GM23338 (cell line): ENCODE data around the gene MED16. TPM values are rescaled to one million over a fixed set of nuclear protein-coding genes. Genes with fewer than 3 reads are reported as not detected.

ENCODE experiments used
- ATAC-seq: fragments of 200-7000 bp; cut with Tn5 transposase; 3 replicates; pipeline ENCODE4 v1.9.1; 2020
- DNase-seq: peaks from one replicate; pipeline ENCODE4 v3.0.0-alpha.2; 2015; ENCODE audit warnings: low spot score
- H2AFZ ChIP-seq: fragments of 200-600 bp; sonication (generic); 2 replicates; pipeline ENCODE4 v1.8.0; 2016; ENCODE audit warnings: antibody characterized with exemption, mild to moderate bottlenecking, moderate library complexity
- H3F3A ChIP-seq: fragments of 200-600 bp; sonication (generic); replicated peaks from 2 replicates; pipeline ENCODE4 v1.8.0; 2017; ENCODE audit warnings: antibody characterized with exemption, mixed run types, low read depth
- H3K27ac ChIP-seq: fragments of 200-600 bp; sonication (generic); 2 replicates; pipeline ENCODE4 v1.6.1; 2016; ENCODE audit warnings: low read depth
- H3K27me3 ChIP-seq: fragments of 200-600 bp; sonication (generic); 2 replicates; pipeline ENCODE4 v1.8.0; 2016; ENCODE audit warnings: mild to moderate bottlenecking, mixed run types, moderate library complexity; ENCODE audit not compliant: insufficient read depth
- H3K36me3 ChIP-seq: fragments of 200-600 bp; sonication (generic); 2 replicates; pipeline ENCODE4 v1.8.0; 2016; ENCODE audit warnings: mild to moderate bottlenecking; ENCODE audit not compliant: insufficient read depth
- H3K4me1 ChIP-seq: fragments of 200-600 bp; sonication (generic); 2 replicates; pipeline ENCODE4 v1.8.0; 2016; ENCODE audit warnings: mild to moderate bottlenecking, moderate library complexity; ENCODE audit not compliant: insufficient read depth
- H3K4me2 ChIP-seq: fragments of 200-600 bp; sonication (generic); 2 replicates; pipeline ENCODE4 v1.7.1; 2017; ENCODE audit warnings: mixed run types
- H3K4me3 ChIP-seq: fragments of 200-600 bp; sonication (generic); 2 replicates; pipeline ENCODE4 v1.6.1; 2016; ENCODE audit warnings: mixed run types
- H3K79me2 ChIP-seq: fragments of 200-600 bp; sonication (generic); replicated peaks from 2 replicates; pipeline ENCODE4 v1.8.0; 2017; ENCODE audit warnings: mild to moderate bottlenecking; ENCODE audit not compliant: insufficient read depth
- H3K9me2 ChIP-seq: fragments of 200-600 bp; sonication (generic); 2 replicates; pipeline ENCODE4 v1.8.0; 2017; ENCODE audit not compliant: insufficient read depth
- H4K20me1 ChIP-seq: fragments of 200-600 bp; sonication (generic); replicated peaks from 2 replicates; pipeline ENCODE4 v1.8.0; 2017; ENCODE audit warnings: mild to moderate bottlenecking; ENCODE audit not compliant: insufficient read depth
- H3K27ac Mint-ChIP-seq: 2 replicates; pipeline ENCODE4 v1.8.0; 2020; ENCODE audit warnings: inconsistent platforms, mild to moderate bottlenecking, moderate library complexity, mixed read lengths
- H3K27me3 Mint-ChIP-seq: 3 replicates; pipeline ENCODE4 v1.8.0; 2022; ENCODE audit warnings: low read depth, mild to moderate bottlenecking, moderate library complexity, mixed read lengths, inconsistent platforms; ENCODE audit not compliant: insufficient read depth, poor library complexity
- H3K36me3 Mint-ChIP-seq: 3 replicates; pipeline ENCODE4 v1.8.0; 2021; ENCODE audit warnings: low read depth, mild to moderate bottlenecking, inconsistent platforms, moderate library complexity, mixed read lengths
- H3K4me1 Mint-ChIP-seq: 3 replicates; pipeline ENCODE4 v1.8.0; 2020; ENCODE audit warnings: mild to moderate bottlenecking, inconsistent platforms, mixed read lengths
- H3K4me3 Mint-ChIP-seq: 3 replicates; pipeline ENCODE4 v1.8.0; 2021; ENCODE audit warnings: moderate library complexity, mild to moderate bottlenecking, inconsistent platforms, mixed read lengths
- H3K9me3 Mint-ChIP-seq: 3 replicates; pipeline ENCODE4 v1.8.0; 2020; ENCODE audit warnings: moderate library complexity, mild to moderate bottlenecking, inconsistent platforms, mixed read lengths
- CREB1 ChIP-seq: fragments of 250-450 bp; sonication (Bioruptor Pico); IDR thresholded peaks from 2 replicates; pipeline ENCODE4 v1.5.0; 2020; ENCODE audit warnings: low read depth, mild to moderate bottlenecking, moderate library complexity
- EZH2 ChIP-seq: fragments of 200-600 bp; sonication (generic); IDR thresholded peaks from one replicate; pipeline ENCODE4 v1.8.0; 2017; ENCODE audit warnings: antibody characterized with exemption, mild to moderate bottlenecking, low read depth; ENCODE audit not compliant: unreplicated experiment
- NANOG ChIP-seq: IDR thresholded peaks from 2 replicates; pipeline ENCODE4 v1.6.1; 2016; ENCODE audit warnings: antibody characterized with exemption, borderline replicate concordance
- POLR2AphosphoS5 ChIP-seq: IDR thresholded peaks from 2 replicates; pipeline ENCODE4 v1.6.1; 2016; ENCODE audit warnings: antibody characterized with exemption, low read depth
- STAT1 ChIP-seq: IDR thresholded peaks from one replicate; pipeline ENCODE4 v1.6.1; 2016; ENCODE audit warnings: antibody characterized with exemption; ENCODE audit not compliant: unreplicated experiment
- ZNF331 ChIP-seq: fragments of 250-450 bp; sonication (Bioruptor Pico); IDR thresholded peaks from 2 replicates; pipeline ENCODE4 v1.5.0; 2020; ENCODE audit warnings: low read depth, mild to moderate bottlenecking, moderate library complexity
- polyA plus RNA-seq: library from polyadenylated mRNA; unstranded; fragments of >200 nt; fragmentation: Nextera tagmentation; extraction: Ambion mirVana; gene quantifications from 2 replicates; pipeline ENCODE4 v1.2.1, GENCODE V29; 2016
- total RNA-seq: library from RNA; depleted of rRNA; stranded (reverse); fragments of >200 nt; shearing (Covaris generic); gene quantifications from 2 replicates; pipeline ENCODE4 v1.2.3, GENCODE V29; 2014
- TF ChIP-seq, protein P1 (sequence below): fragments of 250-450 bp; sonication (Bioruptor Pico); IDR thresholded peaks from 2 replicates; pipeline ENCODE4 v1.5.0; 2020; ENCODE audit warnings: mild to moderate bottlenecking, moderate library complexity
- TF ChIP-seq, protein P2 (sequence below): IDR thresholded peaks from one replicate; pipeline ENCODE4 v1.6.1; 2018; ENCODE audit warnings: antibody characterized with exemption; ENCODE audit not compliant: unreplicated experiment
- TF ChIP-seq, protein P3 (sequence below), 2 experiments: fragments of 200-600 bp in 1 of 2; sonication (generic) in 1 of 2; conservative IDR thresholded peaks; 2 replicates each; pipeline versions ENCODE4 v1.5.1 to v1.6.1; 2016 to 2017; ENCODE audit warnings: antibody characterized with exemption in 2 of 2, low read depth in 2 of 2, mild to moderate bottlenecking in 2 of 2, moderate library complexity in 1 of 2

The MED16 gene
- total and polyA plus RNA-seq, 2 experiments from 2014 or later = 52.7 to 73.6 TPM

DNA sequence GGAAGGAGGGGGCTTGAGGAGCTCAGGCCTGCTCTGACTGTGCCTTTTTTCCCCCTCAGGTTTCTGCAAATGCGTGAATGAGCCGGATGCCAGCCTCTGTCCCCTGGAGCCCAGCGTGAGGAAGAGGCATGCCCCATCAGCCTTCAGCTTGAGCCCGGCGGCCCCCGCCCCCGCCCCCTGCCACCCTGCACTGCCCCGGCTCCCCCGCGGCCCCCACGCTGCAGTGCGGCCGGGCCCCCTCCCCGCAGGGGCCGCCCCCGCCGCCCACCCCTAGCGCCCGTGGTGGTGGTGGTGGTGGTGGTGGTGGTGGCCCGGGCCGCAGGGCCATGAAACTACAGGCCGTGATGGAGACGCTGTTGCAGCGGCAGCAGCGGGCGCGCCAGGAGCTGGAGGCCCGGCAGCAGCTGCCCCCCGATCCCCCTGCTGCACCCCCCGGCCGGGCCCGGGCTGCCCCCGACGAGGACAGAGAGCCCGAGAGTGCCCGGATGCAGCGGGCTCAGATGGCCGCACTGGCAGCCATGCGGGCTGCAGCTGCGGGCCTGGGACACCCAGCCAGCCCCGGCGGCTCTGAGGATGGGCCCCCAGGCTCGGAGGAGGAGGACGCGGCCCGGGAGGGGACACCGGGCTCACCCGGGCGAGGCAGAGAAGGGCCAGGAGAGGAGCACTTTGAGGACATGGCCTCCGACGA is 36.4 kb upstream of the MED16 start (continued):
- TF ChIP-seq, protein P1, sequence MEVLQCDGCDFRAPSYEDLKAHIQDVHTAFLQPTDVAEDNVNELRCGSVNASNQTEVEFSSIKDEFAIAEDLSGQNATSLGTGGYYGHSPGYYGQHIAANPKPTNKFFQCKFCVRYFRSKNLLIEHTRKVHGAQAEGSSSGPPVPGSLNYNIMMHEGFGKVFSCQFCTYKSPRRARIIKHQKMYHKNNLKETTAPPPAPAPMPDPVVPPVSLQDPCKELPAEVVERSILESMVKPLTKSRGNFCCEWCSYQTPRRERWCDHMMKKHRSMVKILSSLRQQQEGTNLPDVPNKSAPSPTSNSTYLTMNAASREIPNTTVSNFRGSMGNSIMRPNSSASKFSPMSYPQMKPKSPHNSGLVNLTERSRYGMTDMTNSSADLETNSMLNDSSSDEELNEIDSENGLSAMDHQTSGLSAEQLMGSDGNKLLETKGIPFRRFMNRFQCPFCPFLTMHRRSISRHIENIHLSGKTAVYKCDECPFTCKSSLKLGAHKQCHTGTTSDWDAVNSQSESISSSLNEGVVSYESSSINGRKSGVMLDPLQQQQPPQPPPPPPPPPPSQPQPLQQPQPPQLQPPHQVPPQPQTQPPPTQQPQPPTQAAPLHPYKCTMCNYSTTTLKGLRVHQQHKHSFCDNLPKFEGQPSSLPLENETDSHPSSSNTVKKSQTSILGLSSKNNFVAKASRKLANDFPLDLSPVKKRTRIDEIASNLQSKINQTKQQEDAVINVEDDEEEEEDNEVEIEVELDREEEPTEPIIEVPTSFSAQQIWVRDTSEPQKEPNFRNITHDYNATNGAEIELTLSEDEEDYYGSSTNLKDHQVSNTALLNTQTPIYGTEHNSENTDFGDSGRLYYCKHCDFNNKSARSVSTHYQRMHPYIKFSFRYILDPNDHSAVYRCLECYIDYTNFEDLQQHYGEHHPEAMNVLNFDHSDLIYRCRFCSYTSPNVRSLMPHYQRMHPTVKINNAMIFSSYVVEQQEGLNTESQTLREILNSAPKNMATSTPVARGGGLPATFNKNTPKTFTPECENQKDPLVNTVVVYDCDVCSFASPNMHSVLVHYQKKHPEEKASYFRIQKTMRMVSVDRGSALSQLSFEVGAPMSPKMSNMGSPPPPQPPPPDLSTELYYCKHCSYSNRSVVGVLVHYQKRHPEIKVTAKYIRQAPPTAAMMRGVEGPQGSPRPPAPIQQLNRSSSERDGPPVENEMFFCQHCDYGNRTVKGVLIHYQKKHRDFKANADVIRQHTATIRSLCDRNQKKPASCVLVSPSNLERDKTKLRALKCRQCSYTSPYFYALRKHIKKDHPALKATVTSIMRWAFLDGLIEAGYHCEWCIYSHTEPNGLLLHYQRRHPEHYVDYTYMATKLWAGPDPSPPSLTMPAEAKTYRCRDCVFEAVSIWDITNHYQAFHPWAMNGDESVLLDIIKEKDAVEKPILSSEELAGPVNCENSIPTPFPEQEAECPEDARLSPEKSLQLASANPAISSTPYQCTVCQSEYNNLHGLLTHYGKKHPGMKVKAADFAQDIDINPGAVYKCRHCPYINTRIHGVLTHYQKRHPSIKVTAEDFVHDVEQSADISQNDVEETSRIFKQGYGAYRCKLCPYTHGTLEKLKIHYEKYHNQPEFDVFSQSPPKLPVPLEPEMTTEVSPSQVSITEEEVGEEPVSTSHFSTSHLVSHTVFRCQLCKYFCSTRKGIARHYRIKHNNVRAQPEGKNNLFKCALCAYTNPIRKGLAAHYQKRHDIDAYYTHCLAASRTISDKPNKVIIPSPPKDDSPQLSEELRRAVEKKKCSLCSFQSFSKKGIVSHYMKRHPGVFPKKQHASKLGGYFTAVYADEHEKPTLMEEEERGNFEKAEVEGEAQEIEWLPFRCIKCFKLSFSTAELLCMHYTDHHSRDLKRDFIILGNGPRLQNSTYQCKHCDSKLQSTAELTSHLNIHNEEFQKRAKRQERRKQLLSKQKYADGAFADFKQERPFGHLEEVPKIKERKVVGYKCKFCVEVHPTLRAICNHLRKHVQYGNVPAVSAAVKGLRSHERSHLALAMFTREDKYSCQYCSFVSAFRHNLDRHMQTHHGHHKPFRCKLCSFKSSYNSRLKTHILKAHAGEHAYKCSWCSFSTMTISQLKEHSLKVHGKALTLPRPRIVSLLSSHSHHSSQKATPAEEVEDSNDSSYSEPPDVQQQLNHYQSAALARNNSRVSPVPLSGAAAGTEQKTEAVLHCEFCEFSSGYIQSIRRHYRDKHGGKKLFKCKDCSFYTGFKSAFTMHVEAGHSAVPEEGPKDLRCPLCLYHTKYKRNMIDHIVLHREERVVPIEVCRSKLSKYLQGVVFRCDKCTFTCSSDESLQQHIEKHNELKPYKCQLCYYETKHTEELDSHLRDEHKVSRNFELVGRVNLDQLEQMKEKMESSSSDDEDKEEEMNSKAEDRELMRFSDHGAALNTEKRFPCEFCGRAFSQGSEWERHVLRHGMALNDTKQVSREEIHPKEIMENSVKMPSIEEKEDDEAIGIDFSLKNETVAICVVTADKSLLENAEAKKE (CRISPR knock-in tag) = no peak
- TF ChIP-seq POLR2AphosphoS5 = no peak

DNA sequence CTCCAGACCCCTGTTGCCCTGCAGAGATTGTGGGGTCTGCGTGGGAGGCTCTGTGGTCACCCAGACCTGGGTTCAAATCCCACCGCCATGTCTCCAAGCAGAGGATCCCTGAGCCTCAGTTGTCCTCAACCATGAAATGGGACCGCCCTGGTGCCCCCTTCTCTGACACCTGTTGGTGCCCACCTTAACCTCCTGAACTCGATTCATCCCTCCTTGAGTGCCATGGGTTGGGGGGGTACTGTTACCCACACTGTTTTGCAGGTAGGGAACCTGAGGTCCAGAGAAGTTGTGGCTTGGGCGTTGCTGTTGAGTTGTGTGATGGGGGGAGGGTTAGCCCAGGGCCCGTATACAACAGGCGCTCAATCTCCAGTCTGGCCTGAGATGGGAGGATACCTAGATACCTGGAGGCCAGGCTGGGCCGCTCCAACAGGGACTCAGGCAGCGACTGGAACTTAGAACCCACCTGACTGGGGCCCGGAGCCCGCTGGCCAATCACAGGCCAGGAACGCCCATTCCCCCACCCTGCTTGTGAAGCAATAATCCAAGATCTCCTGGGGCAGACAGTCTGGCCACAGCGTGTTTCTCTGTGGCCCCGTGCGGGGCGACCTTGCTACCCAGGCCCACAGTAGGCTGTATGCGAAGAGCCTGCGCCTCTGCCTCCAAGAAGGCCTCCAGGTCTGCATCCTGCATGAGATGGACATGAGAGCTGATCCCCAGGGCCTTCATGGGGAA is 35.6 kb upstream of the MED16 start:
- Mint-ChIP-seq H3K4me1 (peaks cover 9% of the 10 kb centered on the region; the same call in 1 of the 3 replicates), H3K36me3 (peaks cover 21% of the 10 kb centered on the region; the same call in 2 of the 3 replicates), H3K9me3 (no peaks in the 10 kb centered on the region; the same call in 2 of the 3 replicates), H3K27me3 (peaks cover 9% of the 10 kb centered on the region), H3K27ac (no peak overlapping the region), H3K4me3 (no peak overlapping the region)
- Histone ChIP-seq H3K4me2 (peak overlapping the region; percentile 20; the same call in 1 of the 2 replicates), H3K79me2 (peaks cover 49% of the 10 kb centered on the region), H2AFZ (no peak overlapping the region), H3F3A (peaks cover 10% of the 10 kb centered on the region; the same call in 1 of the 2 replicates), H3K4me1 (peaks cover 17% of the 10 kb centered on the region), H3K36me3 (no peaks in the 10 kb centered on the region; the same call in 1 of the 2 replicates), H3K27me3 (no peaks in the 10 kb centered on the region), H3K27ac (no peak overlapping the region), H4K20me1 (no peaks in the 10 kb centered on the region; the same call in 1 of the 2 replicates), H3K4me3 (no peak overlapping the region), H3K9me2 (no peaks in the 10 kb centered on the region)
- DNase-seq = no peak
- ATAC-seq = no peak; the same call in 2 of the 3 replicates
- TF ChIP-seq STAT1 = no peak
- TF ChIP-seq, protein P2, sequence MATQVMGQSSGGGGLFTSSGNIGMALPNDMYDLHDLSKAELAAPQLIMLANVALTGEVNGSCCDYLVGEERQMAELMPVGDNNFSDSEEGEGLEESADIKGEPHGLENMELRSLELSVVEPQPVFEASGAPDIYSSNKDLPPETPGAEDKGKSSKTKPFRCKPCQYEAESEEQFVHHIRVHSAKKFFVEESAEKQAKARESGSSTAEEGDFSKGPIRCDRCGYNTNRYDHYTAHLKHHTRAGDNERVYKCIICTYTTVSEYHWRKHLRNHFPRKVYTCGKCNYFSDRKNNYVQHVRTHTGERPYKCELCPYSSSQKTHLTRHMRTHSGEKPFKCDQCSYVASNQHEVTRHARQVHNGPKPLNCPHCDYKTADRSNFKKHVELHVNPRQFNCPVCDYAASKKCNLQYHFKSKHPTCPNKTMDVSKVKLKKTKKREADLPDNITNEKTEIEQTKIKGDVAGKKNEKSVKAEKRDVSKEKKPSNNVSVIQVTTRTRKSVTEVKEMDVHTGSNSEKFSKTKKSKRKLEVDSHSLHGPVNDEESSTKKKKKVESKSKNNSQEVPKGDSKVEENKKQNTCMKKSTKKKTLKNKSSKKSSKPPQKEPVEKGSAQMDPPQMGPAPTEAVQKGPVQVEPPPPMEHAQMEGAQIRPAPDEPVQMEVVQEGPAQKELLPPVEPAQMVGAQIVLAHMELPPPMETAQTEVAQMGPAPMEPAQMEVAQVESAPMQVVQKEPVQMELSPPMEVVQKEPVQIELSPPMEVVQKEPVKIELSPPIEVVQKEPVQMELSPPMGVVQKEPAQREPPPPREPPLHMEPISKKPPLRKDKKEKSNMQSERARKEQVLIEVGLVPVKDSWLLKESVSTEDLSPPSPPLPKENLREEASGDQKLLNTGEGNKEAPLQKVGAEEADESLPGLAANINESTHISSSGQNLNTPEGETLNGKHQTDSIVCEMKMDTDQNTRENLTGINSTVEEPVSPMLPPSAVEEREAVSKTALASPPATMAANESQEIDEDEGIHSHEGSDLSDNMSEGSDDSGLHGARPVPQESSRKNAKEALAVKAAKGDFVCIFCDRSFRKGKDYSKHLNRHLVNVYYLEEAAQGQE = no peak
- no peak for TF ChIP-seq ZNF331 (CRISPR knock-in tag)
- TF ChIP-seq, protein P3, sequence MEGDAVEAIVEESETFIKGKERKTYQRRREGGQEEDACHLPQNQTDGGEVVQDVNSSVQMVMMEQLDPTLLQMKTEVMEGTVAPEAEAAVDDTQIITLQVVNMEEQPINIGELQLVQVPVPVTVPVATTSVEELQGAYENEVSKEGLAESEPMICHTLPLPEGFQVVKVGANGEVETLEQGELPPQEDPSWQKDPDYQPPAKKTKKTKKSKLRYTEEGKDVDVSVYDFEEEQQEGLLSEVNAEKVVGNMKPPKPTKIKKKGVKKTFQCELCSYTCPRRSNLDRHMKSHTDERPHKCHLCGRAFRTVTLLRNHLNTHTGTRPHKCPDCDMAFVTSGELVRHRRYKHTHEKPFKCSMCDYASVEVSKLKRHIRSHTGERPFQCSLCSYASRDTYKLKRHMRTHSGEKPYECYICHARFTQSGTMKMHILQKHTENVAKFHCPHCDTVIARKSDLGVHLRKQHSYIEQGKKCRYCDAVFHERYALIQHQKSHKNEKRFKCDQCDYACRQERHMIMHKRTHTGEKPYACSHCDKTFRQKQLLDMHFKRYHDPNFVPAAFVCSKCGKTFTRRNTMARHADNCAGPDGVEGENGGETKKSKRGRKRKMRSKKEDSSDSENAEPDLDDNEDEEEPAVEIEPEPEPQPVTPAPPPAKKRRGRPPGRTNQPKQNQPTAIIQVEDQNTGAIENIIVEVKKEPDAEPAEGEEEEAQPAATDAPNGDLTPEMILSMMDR (conservative IDR thresholded peaks at IDR 0.05; ENCODE audit: low read depth in 2 of 2) = no peak
- TF ChIP-seq NANOG = no peak
- no peak for TF ChIP-seq CREB1 (CRISPR knock-in tag)
- no peak for TF ChIP-seq EZH2
